Measurements from ENCODE around the gene OR52R1. TPM values are rescaled to one million over a fixed set of nuclear protein-coding genes. Genes with fewer than 3 reads are reported as not detected.

Gene OR52R1
- polyA plus RNA-seq, 1 of the 3 experiments (the other 2 are of a cell fraction) = not detected

Small RNA genes lying within 50 kb of the gene (small RNA-seq; reads per million reads assigned to genes)
- 0 reads per million in 7 experiments for gene RF00091

Other genes starting within 250 kb of the OR52R1 start
- gene OR52I2, start 222.6 kb downstream of the OR52R1 start, polyA plus RNA-seq (2012; rRNA removed) = not detected in 2 replicates
- gene OR52I1, start 210.3 kb downstream of the OR52R1 start, polyA plus RNA-seq (2012; rRNA removed) = not detected in 2 replicates
- gene TRIM68, start 196.1 kb downstream of the OR52R1 start, polyA plus RNA-seq (2012; rRNA removed) = 4.9 and 6.1 TPM in 2 replicates
- not detected in 2 replicates for gene OR51D1, start 166.9 kb downstream of the OR52R1 start, polyA plus RNA-seq (2012; rRNA removed)
- not detected in 2 replicates for gene OR51E1, start 160.4 kb downstream of the OR52R1 start, polyA plus RNA-seq (2012; rRNA removed)
- gene OR51E2, start 106.5 kb downstream of the OR52R1 start, polyA plus RNA-seq (2012; rRNA removed) = 0.03 TPM in 1 of 2 replicates, not detected in the other
- not detected in 2 replicates for gene MMP26, start 99.6 kb downstream of the OR52R1 start, polyA plus RNA-seq (2012; rRNA removed)
- not detected in 2 replicates for gene OR51F1, start 34.4 kb downstream of the OR52R1 start, polyA plus RNA-seq (2012; rRNA removed)
- not detected in 2 replicates for gene OR51F2, start 16.9 kb upstream of the OR52R1 start, polyA plus RNA-seq (2012; rRNA removed)
- gene OR51S1, start 44.8 kb upstream of the OR52R1 start, polyA plus RNA-seq (2012; rRNA removed) = not detected in 2 replicates
- not detected in 2 replicates for gene OR51T1, start 77.5 kb upstream of the OR52R1 start, polyA plus RNA-seq (2012; rRNA removed)
- not detected in 2 replicates for gene OR51A7, start 99.4 kb upstream of the OR52R1 start, polyA plus RNA-seq (2012; rRNA removed)
- not detected in 2 replicates for gene OR51G2, start 115.0 kb upstream of the OR52R1 start, polyA plus RNA-seq (2012; rRNA removed)
- not detected in 2 replicates for gene OR51G1, start 120.0 kb upstream of the OR52R1 start, polyA plus RNA-seq (2012; rRNA removed)
- not detected in 2 replicates for gene OR51A4, start 143.2 kb upstream of the OR52R1 start, polyA plus RNA-seq (2012; rRNA removed)
- gene OR51A2, start 151.3 kb upstream of the OR52R1 start, polyA plus RNA-seq (2012; rRNA removed) = not detected in 2 replicates
- gene OR51L1, start 190.5 kb upstream of the OR52R1 start, polyA plus RNA-seq (2012; rRNA removed) = not detected in 2 replicates
- gene OR52J3, start 242.1 kb upstream of the OR52R1 start, polyA plus RNA-seq (2012; rRNA removed) = not detected in 2 replicates